HepG2 (cell line): ENCODE measurements around the gene RASA3. TPM values are rescaled to one million over a fixed set of nuclear protein-coding genes. Genes with fewer than 3 reads are reported as not detected.

ENCODE experiments used
- ATAC-seq: fragments of 200-7000 bp; cut with Tn5 transposase; 3 replicates; pipeline ENCODE4 v1.9.1; 2020; ENCODE audit warnings: mild to moderate bottlenecking, moderate library complexity
- BruUV-seq: library from RNA; stranded (reverse); fragments of 400-500 nt; replicated peaks from 2 replicates; lab custom pipeline; 2021; lab: Mats Ljungman, UMichigan
- CTCF ChIA-PET: fragments of 300-600 bp; formaldehyde crosslinking; extraction: SDS; loops from one replicate; lab custom pipeline; 2021; ENCODE audit warnings: low total read pairs, inconsistent platforms, low intra/inter-chr PET ratio; lab: Yijun Ruan, JAX
- POLR2A ChIA-PET: fragments of 350-600 bp; sonication (Branson Sonifier 250); formaldehyde crosslinking; loops from one replicate; lab custom pipeline; 2020; ENCODE audit warnings: antibody characterized with exemption, inconsistent platforms; lab: Yijun Ruan, JAX
- DNase-seq: peaks from one replicate; pipeline ENCODE4 v3.0.0-alpha.2; 2015; ENCODE audit warnings: low spot score
- FAIRE-seq: peaks from 3 replicates; lab custom pipeline; 2011; peaks lifted over from hg19 to GRCh38; lab: Jason Lieb, UNC
- H2AFZ ChIP-seq: one replicate; pipeline ENCODE4 v1.6.1; 2011; ENCODE audit warnings: low read length, inconsistent platforms
- H3K27ac ChIP-seq: fragments of 300-600 bp; 3 replicates; pipeline ENCODE4 v1.8.0; 2011; ENCODE audit warnings: mixed run types, mild to moderate bottlenecking, mixed read lengths, low read length, inconsistent platforms; ENCODE audit not compliant: insufficient read depth; ENCODE audit errors: extremely low read length
- H3K27me3 ChIP-seq, 2 experiments: fragments of 200-600 bp in 1 of 2; 2 replicates in 1 of 2; 3 replicates in 1 of 2; pipeline versions ENCODE4 v1.6.0 to v1.8.0; 2011; ENCODE audit warnings: low read length in 2 of 2, mild to moderate bottlenecking in 2 of 2, moderate library complexity in 2 of 2, inconsistent platforms in 1 of 2; ENCODE audit not compliant: insufficient read depth in 2 of 2, control insufficient read depth in 1 of 2
- H3K36me3 ChIP-seq, 2 experiments: fragments of 200-600 bp in 1 of 2; replicated peaks in 1 of 2; 2 replicates in 1 of 2; 3 replicates in 1 of 2; pipeline versions ENCODE4 v1.5.1 to v1.8.0; 2011; ENCODE audit warnings: low read length in 2 of 2, inconsistent platforms in 1 of 2; ENCODE audit not compliant: insufficient read depth in 2 of 2, control insufficient read depth in 1 of 2
- H3K4me1 ChIP-seq: 2 replicates; pipeline ENCODE4 v1.5.1; 2012; ENCODE audit warnings: low read length, inconsistent platforms; ENCODE audit not compliant: insufficient read depth
- H3K4me2 ChIP-seq: 2 replicates; pipeline ENCODE4 v1.6.0; 2011; ENCODE audit warnings: low read depth, low read length, inconsistent platforms
- H3K4me3 ChIP-seq, 3 experiments: fragments of 200-600 bp in 1 of 3; sonication (generic), shearing (Covaris generic) in 1 of 3; replicated peaks in 1 of 3; 2 replicates each; pipeline ENCODE4 v1.5.1; 2011 to 2016; ENCODE audit warnings: low read length in 3 of 3, inconsistent platforms in 2 of 3, low read depth in 2 of 3, mild to moderate bottlenecking in 2 of 3, control low read depth in 1 of 3, mixed read lengths in 1 of 3; ENCODE audit not compliant: insufficient read depth in 1 of 3
- H3K79me2 ChIP-seq: one replicate; pipeline ENCODE4 v1.6.1; 2011; ENCODE audit warnings: low read length, inconsistent platforms; ENCODE audit not compliant: insufficient read depth
- H3K9ac ChIP-seq: 2 replicates; pipeline ENCODE4 v1.6.0; 2011; ENCODE audit warnings: mild to moderate bottlenecking, low read depth, low read length, inconsistent platforms; ENCODE audit not compliant: insufficient read depth
- H3K9me3 ChIP-seq: 2 replicates; pipeline ENCODE4 v1.5.1; 2012; ENCODE audit warnings: mild to moderate bottlenecking, low read length
- H4K20me1 ChIP-seq: 2 replicates; pipeline ENCODE4 v1.6.0; 2011; ENCODE audit warnings: inconsistent platforms, mild to moderate bottlenecking, low read length, moderate library complexity; ENCODE audit not compliant: insufficient read depth
- ARNT2 ChIP-seq: sonication (generic); formaldehyde crosslinking; IDR thresholded peaks from 2 replicates; pipeline ENCODE4 v1.8.0; 2022; ENCODE audit warnings: mild to moderate bottlenecking, low read depth, missing genetic modification reagents, moderate library complexity
- CREM ChIP-seq, 2 experiments: sonication (generic) in 1 of 2; formaldehyde crosslinking in 1 of 2; IDR thresholded peaks; 2 replicates each; pipeline versions ENCODE4 v1.4.0 to v1.6.1; 2016 to 2020; ENCODE audit warnings: antibody characterized with exemption in 1 of 2, mild to moderate bottlenecking in 1 of 2, missing genetic modification reagents in 1 of 2
- DMTF1 ChIP-seq: sonication (generic); formaldehyde crosslinking; IDR thresholded peaks from 2 replicates; pipeline ENCODE4 v1.4.0; 2020; ENCODE audit warnings: mild to moderate bottlenecking, missing genetic modification reagents
- ERF ChIP-seq: IDR thresholded peaks from 2 replicates; pipeline ENCODE4 v1.6.1; 2018; ENCODE audit warnings: missing biosample characterization, missing genetic modification reagents
- HOXA5 ChIP-seq: sonication (generic); formaldehyde crosslinking; IDR thresholded peaks from 2 replicates; pipeline ENCODE4 v1.4.0; 2020; ENCODE audit warnings: missing genetic modification reagents
- MYC ChIP-seq: sonication (generic); formaldehyde crosslinking; IDR thresholded peaks from 2 replicates; pipeline ENCODE4 v1.9.0; 2021; ENCODE audit warnings: missing genetic modification reagents, borderline replicate concordance
- PBX3 ChIP-seq: sonication (generic); formaldehyde crosslinking; IDR thresholded peaks from 2 replicates; pipeline ENCODE4 v1.8.1; 2023; ENCODE audit warnings: missing genetic modification reagents, inconsistent platforms, borderline replicate concordance
- SIX4 ChIP-seq: sonication (generic); formaldehyde crosslinking; IDR thresholded peaks from 2 replicates; pipeline ENCODE4 v1.4.0; 2020; ENCODE audit warnings: missing genetic modification reagents
- SYNCRIP ChIP-seq: fragments of 200-400 bp; formaldehyde crosslinking; IDR thresholded peaks from 2 replicates; pipeline ENCODE4 v1.6.1; 2018; ENCODE audit warnings: mild to moderate bottlenecking, low read depth, low read length; ENCODE audit not compliant: insufficient read depth
- TBX2 ChIP-seq: sonication (generic); formaldehyde crosslinking; IDR thresholded peaks from 2 replicates; pipeline ENCODE4 v1.5.0; 2020; ENCODE audit warnings: missing genetic modification reagents, mild to moderate bottlenecking, borderline replicate concordance
- XBP1 ChIP-seq: sonication (generic); formaldehyde crosslinking; IDR thresholded peaks from 2 replicates; pipeline ENCODE4 v1.5.0; 2020; ENCODE audit warnings: missing genetic modification reagents
- ZNF569 ChIP-seq: sonication (generic); formaldehyde crosslinking; IDR thresholded peaks from 2 replicates; pipeline ENCODE4 v1.5.0; 2020; ENCODE audit warnings: mild to moderate bottlenecking, missing genetic modification reagents, moderate library complexity, borderline replicate concordance
- whole genome bisulfite sequencing: methylation state at CpG from one replicate; pipeline ENCODE4 v1.1.6; 2017; ENCODE audit warnings: low lambda C conversion rate; 5-methylcytosine and 5-hydroxymethylcytosine counted together
- in situ Hi-C: cut with HindIII; loops from 2 replicates; pipeline ENCODE4 v1.10.0; 2017; ENCODE audit warnings: low pct_unique_long_range_greater_than_20kb; ENCODE audit not compliant: extremely low pct_ligation_motif_present
- intact Hi-C: fragments of 100-400 bp; cut with micrococcal nuclease; formaldehyde crosslinking; loops from one replicate; pipeline ENCODE4 v1.10.0; 2022; ENCODE audit not compliant: unreplicated experiment
- polyA plus RNA-seq, 8 experiments: library from polyadenylated mRNA; depleted of rRNA in 3 of 8; stranded (reverse) in 7 of 8; unstranded in 1 of 8; fragments of >200 nt; fragmentation: Illumina TruSeq in 4 of 8; extraction: Trizol in 4 of 8; gene quantifications; 2 replicates each; pipeline versions ENCODE4 v1.2.1 to v1.2.3, GENCODE V29; 2011 to 2016; ENCODE audit warnings: low read depth in 4 of 8, missing spikeins in 1 of 8, mixed read lengths in 1 of 8; ENCODE audit not compliant: insufficient read depth in 1 of 8
- total RNA-seq, 5 experiments: library from RNA; depleted of rRNA; stranded (reverse); fragments of >200 nt; fragmentation: Illumina TruSeq; extraction: Trizol; gene quantifications; 2 replicates each; pipeline ENCODE4 v1.2.3, GENCODE V29; 2016; ENCODE audit warnings: low read depth in 1 of 5
- TF ChIP-seq, protein P1 (sequence below): sonication (generic); formaldehyde crosslinking; IDR thresholded peaks from 2 replicates; pipeline ENCODE4 v1.4.0; 2020; ENCODE audit warnings: mild to moderate bottlenecking, missing genetic modification reagents

Gene RASA3
- total and polyA plus RNA-seq, 2 of the 13 experiments (the other 11 are each of a cell fraction or from before 2014, with no cell fraction given) = 0.05 TPM; not detected in 1

- ATAC-seq (no peak), DNase-seq (no peak), FAIRE-seq (no peak)
- no peak overlapping the region for H3K9ac ChIP-seq
- H3K36me3 ChIP-seq = no peaks in the 10 kb centered on the region
- no peaks in the 10 kb centered on the region for H3K9me3 ChIP-seq
- BruUV-seq = no TSS peak
- in situ Hi-C loops (no loop called here), intact Hi-C loops (no loop called here)
- no peak overlapping the region for H3K4me3 ChIP-seq
- 56% methylated on average over 12 of the region's 12 CpGs for WGBS
- POLR2A ChIA-PET = no interaction called here
- no peak overlapping the region for H3K27ac ChIP-seq
- peaks cover 4 to 37% of the 10 kb centered on the region in 2 experiments; a peak in 4 of 5 replicates for H3K27me3 ChIP-seq
- H4K20me1 ChIP-seq = no peaks in the 10 kb centered on the region
- CTCF ChIA-PET = no interaction called here
- H3K4me1 ChIP-seq = peaks cover 23% of the 10 kb centered on the region
- no peak overlapping the region for H2AFZ ChIP-seq
- no peak overlapping the region for H3K4me2 ChIP-seq
- no peaks in the 10 kb centered on the region for H3K79me2 ChIP-seq
- TF ChIP-seq ARNT2 (CRISPR knock-in tag) = no peak
- TF ChIP-seq TBX2 (CRISPR knock-in tag) = no peak
- no peak for TF ChIP-seq SYNCRIP
- no peak for TF ChIP-seq DMTF1 (CRISPR knock-in tag)
- TF ChIP-seq, protein P1, sequence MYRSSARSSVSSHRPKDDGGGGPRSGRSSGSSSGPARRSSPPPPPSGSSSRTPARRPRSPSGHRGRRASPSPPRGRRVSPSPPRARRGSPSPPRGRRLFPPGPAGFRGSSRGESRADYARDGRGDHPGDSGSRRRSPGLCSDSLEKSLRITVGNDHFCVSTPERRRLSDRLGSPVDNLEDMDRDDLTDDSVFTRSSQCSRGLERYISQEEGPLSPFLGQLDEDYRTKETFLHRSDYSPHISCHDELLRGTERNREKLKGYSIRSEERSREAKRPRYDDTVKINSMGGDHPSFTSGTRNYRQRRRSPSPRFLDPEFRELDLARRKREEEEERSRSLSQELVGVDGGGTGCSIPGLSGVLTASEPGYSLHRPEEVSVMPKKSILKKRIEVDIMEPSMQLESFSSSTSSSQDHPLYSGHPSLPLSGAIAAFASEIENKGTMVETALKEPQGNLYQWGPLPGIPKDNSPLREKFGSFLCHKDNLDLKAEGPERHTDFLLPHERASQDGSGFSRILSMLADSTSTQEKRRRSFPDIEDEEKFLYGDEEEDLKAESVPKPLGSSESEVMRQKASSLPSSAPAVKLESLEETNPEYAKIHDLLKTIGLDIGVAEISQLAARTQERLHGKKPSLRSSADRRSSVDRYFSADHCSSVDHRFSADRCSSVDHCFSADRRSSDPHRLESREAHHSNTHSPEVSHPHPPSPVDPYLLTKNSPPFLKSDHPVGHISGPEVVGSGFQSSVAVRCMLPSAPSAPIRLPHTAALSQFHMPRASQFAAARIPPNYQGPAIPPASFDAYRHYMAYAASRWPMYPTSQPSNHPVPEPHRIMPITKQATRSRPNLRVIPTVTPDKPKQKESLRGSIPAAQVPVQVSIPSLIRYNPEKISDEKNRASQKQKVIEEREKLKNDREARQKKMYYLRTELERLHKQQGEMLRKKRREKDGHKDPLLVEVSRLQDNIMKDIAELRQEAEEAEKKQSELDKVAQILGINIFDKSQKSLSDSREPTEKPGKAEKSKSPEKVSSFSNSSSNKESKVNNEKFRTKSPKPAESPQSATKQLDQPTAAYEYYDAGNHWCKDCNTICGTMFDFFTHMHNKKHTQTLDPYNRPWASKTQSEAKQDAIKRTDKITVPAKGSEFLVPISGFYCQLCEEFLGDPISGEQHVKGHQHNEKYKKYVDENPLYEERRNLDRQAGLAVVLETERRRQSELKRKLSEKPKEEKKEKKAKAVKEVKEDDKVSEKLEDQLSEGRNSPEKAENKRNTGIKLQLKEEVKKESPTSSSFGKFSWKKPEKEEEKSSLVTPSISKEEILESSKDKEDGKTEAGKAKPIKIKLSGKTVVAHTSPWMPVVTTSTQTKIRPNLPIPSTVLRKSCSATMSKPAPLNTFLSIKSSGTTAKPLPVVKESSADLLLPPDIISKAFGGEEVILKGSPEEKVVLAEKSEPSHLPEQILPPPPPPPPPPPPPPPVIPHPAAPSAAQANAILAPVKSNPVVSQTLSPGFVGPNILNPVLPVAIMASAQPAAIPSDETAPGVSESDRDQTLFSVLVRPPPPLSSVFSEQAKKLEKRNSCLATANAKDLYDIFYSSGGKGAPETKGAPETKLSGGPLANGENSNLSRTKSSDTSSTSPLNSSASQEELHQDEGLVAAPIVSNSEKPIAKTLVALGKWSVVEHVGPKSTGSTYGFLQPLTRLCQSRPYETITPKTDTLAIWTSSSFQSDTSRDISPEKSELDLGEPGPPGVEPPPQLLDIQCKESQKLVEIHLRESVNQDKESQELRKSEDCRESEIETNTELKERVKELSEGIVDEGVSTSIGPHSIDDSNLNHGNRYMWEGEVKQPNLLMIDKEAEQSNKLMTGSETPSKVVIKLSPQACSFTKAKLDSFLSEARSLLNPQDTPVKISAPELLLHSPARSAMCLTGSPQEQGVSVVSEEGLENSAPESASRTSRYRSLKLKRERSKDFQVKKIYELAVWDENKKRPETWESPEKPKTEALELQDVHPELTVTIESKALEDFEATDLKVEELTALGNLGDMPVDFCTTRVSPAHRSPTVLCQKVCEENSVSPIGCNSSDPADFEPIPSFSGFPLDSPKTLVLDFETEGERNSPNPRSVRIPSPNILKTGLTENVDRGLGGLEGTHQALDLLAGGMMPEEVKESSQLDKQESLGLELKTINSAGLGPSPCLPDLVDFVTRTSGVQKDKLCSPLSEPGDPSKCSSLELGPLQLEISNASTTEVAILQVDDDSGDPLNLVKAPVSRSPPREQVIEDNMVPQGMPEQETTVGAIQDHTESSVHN (CRISPR knock-in tag) = no peak
- TF ChIP-seq MYC (CRISPR knock-in tag) = no peak
- TF ChIP-seq CREM (IDR thresholded peaks at IDR 0.05) = no peak
- no peak for TF ChIP-seq CREM (CRISPR knock-in tag; IDR thresholded peaks at IDR 0.05)
- TF ChIP-seq XBP1 (CRISPR knock-in tag) = no peak
- no peak for TF ChIP-seq SIX4 (CRISPR knock-in tag)
- TF ChIP-seq ERF (CRISPR knock-in tag) = no peak
- TF ChIP-seq HOXA5 = no peak
- TF ChIP-seq ZNF569 (CRISPR knock-in tag) = no peak
- no peak for TF ChIP-seq PBX3 (CRISPR knock-in tag)
These were observed 11.4 kb downstream of the RASA3 start for GRCh38 chr13:114121031-114121430.
